NOMO-1 treated with DMSO at 0.1 percent for 48 hours (cell line): ENCODE results near the gene MEPCE.
"Not testable (repeated sequence)": the region's sequence is repeated elsewhere in the genome, so short reads cannot be mapped to it uniquely, and the experiment has no call there.

Experiments used
- DNase-seq: peaks from one replicate; lab custom pipeline; 2025; ENCODE audit not compliant: unreplicated experiment; lab: John Stamatoyannopoulos, UW

MEPCE gene, protein sequence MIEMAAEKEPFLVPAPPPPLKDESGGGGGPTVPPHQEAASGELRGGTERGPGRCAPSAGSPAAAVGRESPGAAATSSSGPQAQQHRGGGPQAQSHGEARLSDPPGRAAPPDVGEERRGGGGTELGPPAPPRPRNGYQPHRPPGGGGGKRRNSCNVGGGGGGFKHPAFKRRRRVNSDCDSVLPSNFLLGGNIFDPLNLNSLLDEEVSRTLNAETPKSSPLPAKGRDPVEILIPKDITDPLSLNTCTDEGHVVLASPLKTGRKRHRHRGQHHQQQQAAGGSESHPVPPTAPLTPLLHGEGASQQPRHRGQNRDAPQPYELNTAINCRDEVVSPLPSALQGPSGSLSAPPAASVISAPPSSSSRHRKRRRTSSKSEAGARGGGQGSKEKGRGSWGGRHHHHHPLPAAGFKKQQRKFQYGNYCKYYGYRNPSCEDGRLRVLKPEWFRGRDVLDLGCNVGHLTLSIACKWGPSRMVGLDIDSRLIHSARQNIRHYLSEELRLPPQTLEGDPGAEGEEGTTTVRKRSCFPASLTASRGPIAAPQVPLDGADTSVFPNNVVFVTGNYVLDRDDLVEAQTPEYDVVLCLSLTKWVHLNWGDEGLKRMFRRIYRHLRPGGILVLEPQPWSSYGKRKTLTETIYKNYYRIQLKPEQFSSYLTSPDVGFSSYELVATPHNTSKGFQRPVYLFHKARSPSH

DNA sequence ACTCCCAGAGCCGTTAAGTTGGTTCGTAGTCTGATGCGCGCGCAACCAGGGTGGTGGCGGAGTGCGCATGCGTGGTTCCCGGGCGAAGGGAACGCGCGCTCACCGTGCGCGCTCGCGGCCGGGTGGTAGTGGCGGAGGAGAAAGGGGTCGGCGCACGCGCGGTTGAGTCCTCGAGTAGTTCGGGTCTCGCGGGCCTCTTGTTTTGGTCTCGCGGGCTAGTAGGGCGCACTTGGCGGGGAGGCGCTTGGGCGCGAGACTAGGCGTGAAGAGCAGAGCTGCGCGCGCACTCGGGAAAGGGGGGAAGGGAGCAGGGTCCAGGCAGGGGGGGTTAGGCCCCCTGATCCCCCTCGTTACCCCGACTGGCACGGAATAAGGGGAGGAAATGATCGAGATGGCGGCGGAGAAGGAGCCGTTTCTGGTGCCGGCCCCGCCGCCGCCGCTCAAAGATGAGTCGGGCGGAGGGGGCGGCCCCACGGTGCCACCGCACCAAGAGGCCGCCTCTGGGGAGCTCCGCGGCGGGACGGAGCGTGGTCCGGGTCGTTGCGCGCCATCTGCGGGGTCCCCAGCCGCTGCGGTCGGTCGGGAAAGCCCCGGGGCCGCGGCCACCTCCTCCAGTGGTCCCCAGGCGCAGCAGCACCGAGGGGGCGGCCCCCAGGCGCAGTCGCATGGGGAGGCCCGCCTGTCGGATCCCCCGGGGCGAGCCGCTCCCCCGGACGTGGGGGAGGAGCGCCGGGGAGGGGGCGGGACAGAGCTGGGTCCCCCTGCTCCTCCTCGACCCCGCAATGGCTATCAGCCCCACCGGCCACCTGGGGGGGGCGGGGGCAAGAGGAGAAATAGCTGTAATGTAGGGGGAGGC, at the start of gene MEPCE:
Gene MEPCE, plus strand, starts transcription at position 195 of the 856 bp plus-strand sequence. Its CDS starts 188 bp downstream, at position 383.
- DNase-seq, result peak; percentile 94

DNA sequence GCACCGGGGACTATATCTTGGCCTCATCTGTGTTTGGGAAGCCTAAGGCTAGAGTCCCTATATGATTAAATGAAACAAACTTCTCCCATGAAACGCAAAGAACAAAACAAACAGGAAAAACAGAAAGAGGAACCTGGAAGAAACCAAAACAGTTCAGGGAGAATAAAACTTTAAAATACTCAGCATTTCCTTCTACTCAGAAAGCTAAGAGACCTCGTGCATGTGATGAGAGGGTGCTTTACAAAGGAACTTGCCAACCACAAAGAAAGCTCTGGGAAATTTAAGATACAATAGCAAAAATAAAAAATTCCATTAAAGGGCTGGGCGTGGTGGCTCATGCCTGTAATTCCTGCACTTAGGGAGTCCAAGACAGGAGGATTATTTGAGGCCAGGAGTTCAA, 49.4 kb upstream of the MEPCE start:
- DNase-seq, result peak; percentile 48

DNA sequence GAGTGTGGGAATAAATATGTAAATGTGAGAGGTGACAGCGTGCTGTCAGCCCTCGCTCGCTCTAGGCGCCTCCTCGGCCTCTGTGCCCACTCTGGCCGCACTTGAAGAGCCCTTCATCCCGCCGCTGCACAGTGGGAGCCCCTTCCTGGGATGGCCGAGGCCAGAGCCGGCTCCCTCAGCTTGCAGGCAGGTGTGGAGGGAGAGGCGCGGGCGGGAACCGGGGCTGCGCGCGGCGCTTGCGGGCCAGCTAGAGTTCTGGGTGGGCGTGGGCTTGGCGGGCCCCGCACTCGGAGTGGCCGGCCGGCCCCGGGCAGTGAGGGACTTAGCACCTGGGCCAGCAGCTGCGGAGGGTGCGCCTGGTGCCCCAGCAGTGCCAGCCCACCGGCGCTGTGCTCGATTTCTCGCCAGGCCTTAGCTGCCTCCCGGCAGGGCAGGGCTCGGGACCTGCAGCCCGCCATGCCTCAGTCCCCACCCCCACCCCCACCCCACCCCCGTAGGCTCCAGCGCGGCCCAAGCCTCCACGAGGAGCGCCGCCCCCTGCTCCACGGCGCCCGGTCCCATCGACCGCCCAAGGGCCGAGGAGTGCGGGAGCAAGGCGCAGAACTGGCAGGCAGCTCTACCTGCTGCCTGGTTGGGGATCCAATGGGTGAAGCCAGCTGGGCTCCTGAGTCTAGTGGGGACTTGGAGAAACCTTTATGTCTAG, 47.9 kb upstream of the MEPCE start:
- not testable (repeated sequence) for DNase-seq

DNA sequence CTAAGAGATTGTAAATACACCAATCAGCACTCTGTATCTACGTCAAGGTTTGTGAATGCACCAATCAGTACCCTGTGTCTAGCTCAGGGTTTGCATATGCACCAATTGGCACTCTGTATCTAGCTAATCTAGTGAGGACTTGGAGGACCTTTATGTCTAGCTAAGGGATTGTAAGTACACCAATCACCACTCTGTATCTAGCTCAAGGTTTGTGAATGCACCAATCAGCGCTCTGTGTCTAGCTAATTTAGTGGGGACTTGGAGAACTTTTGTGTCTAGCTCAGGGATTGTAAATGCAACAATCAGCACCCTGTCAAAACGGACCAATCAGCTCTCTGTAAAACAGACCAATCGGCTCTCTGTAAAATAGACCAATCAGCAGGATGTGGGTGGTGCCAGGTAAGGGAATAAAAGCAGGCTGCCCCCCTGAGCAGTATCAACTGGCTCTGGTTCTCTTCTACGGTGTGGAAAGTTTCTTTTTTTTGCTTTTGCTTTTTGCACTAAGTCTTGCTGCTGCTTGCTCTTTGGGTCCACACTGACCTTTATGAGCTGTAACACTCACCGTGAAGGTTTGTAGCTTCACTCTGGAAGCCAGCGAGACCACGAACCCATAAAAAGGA, 47.3 kb upstream of the MEPCE start:
- not testable (repeated sequence) for DNase-seq

DNA sequence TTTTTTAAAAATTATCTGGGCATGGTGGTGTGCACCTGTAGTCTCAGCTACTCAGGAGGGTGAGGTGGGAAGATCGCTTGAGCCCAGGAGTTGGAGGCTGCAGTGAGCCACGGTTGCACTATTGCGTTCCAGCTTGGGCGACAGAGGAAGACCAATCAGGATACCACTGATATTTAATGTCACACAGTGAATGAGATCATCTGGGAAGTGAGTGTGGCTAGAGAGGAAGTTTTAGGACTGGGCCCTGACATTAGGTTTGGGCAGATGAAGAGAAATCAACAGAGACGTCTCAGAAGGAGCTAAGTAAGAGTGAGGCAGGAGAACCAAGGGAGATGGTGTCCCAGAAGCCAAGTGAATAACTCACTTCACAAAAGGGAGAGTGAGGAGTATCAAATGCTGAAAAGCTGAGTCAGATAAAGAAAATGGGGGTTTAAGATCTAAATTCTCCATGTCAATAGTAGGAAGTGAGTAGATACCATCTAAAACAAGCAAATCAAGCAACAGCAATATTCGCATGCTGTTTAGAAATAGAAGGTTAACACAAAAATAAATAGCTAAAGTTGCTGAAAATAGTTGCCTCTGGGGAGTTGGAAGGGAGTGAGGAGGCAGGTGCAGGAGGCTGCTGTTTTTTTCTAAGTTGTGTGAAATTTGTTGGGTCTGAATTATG, 44.9 kb upstream of the MEPCE start:
- no peak for DNase-seq

DNA sequence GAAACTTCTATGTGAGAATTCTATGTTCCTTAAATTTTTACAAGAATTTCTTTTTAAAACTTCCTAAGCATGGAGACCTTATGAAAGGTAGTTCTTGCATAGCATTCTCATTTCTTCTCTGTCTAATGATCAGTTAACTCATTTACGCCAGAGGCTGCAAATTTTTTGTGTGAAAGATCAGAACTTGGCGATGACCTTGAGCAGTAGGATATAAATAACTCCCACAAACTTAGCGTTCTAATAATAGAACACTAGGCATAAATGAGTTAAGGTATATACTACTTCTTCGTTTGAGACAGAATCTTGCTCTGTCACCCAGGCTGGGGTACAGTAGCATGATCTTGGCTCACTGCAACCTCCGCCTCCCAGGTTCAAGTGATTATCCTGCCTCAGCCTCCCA, 42.7 kb upstream of the MEPCE start:
- no peak for DNase-seq

DNA sequence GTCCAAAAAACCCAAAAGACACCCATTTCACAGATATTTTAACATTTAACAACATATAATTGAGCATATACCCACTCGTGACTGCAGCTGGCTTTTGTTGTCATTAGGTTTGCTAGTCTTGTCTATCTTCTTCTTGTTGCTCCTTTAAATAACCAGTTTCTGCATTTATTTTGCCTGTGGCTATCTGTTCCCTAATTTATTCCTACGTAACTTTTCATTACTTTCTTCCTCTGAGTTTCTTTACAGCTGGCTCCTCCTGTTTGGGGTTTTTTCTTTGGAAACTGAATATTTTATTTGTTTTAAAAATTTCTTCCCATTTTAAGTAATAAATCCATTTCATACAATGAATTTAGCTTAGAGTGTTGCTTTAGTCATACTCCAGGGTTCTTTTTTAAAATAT, 41.9 kb upstream of the MEPCE start:
- no peak for DNase-seq

DNA sequence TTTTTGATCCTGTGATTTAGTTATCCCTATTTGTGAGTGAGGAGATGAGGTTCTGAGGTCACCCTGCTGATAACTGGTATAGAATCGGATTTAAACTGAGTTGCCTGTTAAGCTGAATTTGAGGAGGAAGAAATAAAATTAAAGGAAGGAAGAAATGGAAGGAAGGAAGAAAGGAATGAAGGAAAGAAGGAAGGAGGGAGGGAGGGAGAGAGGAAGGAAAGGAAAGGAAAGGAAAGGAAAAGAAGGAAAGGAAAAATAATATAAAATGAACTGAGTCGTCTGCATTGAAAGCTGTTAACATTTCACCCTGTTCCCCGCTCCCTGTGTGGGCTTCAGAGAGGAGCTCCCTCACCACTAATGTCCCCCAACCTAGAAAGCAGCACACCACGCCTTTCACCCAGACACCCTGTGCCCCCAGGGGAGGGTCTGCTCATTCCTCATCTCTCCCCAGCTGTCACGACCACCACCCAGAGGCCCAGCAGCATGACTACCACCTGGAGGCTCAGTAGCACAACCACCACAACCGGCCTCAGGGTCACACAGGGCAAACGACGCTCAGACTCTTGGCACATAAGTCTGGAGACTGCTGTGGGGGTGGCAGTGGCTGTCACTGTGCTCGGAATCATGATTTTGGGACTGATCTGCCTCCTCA, 40.1 kb upstream of the MEPCE start:
- DNase-seq, result no peak

DNA sequence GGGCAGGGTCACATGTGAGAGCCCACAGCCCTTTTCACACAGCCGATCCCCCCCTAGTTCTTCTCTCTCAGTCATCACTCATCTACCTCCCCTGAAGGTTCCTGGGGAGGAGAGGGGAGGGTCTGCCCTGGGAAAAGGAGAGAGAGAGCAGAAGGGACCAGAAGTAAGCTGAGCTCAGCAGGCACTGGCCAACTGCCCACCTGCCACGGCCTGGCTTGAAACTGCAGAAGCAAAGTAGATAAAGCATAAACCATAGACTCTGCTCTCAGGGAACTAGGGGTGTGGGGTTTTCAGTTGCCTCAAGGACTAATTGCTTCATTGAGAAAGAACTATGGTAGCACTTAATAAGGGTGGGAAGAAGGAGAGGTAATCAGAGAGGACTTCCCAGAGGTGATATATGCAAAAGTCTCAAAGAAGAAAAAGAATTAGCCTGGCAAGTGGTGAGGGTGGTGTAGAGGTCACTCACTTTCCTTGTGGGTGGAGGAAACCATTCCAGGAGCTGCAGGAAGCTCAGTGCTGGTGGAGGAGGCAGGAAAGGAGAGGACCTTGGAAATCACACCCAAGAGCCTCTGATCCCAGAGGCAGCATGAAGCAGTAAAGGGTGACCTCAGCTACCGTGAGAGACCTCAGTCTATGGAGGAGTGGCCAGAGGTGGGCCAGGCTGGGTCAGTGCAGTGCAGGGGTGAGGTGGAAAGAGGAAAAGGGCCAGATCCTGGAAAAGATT, 39.2 kb upstream of the MEPCE start:
- DNase-seq, result no peak

DNA sequence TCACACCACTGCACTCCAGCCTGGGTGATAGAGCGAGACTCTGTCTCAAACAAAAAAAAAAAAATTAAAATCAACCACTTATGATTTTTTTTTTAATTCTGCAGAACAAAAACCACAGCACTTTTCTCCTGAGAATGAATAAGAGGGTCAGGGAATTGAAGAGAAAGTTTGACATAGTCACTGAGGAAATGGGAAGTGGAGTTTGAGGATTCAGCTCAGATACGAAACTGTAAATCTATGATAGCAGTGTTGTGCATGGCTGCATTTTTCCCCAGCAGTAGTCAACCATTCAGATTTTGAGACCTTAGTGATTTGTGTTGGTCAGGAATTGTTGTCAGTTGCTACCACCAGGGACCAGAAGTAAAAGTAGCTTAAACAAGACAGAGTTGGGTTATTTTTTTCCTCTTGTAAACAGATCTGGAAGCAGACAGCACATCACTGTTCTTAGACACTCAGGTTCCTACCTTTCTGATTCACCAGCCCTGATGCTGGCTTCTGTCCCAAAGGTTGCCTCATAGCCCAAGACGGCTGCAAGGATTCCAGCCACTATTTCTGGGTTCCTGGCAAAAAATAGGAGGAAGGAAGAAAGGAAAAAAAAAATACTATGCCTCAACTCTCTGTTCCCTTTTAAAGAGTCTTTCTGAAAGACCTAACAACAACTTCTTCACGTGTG, 36.3 kb upstream of the MEPCE start:
- DNase-seq, result no peak

DNA sequence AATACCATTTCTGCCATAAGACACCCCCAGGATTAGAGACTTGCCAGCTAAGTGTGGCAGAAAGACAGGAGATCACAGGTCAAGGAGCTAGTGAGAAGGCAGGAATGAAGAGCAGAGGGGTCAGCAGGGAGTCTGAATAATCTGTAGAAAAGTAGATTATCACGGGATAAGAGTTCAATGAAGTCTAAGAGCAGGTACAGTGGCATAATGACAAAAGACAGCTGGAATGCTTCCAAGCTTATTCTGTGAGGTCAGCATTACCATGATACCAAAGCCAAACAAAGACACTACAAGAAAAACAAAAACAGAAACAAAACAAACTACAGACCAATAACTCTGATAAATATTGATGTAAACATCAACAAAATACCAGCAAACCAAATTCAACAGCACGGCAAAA, 35.6 kb upstream of the MEPCE start:
- no peak for DNase-seq

DNA sequence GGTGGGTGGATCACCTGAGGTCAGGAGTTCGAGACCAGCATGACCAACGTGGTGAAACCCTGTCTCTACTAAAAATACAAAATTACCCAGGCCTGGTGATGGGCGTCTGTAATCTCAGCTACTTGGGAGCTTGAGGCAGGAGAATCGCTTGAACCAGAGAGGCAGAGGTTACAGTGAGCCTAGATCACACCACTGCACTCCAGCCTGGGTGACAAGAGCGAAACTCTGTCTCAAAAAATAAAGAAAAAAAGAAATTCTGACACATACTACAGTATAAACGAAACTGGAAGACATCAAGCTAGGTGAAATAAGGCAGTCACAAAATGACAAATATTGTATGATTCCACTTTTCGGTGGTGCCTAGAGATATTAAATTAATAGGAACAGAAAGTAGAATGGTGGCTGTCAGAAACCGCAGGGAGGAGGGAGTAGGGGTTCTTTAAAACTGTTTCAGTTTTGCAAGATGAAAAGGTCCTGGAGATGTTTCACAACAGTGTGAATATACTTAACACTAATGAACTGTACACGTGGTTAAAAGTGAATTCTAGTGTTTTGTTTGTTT, 33.1 kb upstream of the MEPCE start:
- peak; percentile 100 for DNase-seq

DNA sequence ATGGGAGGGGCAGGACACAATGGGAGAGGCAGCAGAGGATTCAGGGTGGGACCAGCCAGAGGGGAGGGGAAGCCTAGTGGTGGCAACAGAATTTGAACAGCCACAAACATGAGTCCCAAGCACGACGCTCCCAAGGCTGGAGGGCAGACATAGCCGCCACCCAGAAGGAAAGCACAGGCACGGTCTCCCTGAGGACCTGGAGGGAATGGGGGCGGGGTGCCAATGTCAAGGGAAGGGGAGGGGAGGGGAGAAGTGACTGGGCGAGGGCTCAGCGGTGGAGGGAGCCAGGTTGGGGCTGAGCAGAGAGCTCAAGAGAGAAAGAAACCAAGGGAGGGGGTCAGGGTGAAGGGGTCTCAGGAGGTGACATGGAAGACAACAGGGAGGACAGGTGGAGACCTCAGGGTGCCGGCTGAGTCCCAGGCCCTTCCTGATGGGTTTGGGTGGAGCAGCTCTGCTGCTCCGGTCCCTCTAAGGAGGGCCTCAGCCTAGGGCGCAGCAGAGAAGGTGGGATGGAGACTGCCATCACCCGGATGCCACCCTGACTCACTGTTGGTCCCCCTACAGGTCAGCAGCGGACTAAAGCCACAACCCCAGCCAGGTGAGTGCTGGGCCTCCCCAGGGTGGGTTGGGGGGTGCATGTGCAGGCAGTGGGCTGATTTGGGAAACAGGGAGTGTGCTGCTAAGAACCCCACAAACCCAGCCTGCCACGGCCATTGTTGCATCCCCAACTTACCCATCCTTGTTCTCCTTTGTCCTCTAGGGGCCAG, 32.1 kb upstream of the MEPCE start:
- DNase-seq, result peak; percentile 37

DNA sequence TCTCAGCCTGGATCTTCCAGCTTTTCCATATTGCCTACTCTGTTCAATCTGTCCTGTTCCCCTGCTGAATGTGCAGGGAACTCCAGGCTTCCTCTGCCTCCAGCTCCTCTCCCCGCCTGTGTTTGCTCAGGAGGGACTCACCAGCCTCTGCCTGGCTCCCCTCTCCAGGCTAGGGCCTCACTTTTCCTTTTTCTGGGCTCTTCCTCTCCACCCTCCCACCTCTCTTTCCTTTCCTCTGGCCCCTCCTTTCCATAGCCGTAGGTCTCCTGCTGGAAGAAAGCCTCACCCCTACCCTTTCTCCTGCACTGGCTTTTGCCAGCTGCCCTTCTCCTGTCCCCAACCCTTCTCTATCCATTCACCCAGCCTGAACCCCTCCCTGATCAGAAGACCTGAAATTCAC, 31.4 kb upstream of the MEPCE start:
- DNase-seq, result no peak

DNA sequence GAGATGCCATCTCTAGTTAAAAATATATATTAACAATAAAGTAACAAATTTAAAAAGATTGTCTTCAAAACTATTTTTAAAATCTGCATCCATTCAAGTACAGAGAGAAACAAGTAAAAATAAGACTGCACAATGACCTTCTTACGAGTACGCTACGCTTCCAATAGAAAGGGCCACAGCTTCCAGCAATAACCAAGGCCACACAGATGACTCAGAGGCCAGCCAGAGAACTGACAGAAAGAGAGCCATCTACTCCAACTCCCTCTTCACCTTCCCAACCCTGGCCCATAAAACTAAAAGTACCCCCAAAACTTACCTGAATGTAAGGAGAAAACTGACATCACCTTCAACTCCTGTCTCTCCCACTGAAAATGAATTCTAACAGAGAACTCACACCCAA, 29.6 kb upstream of the MEPCE start:
- no peak for DNase-seq

DNA sequence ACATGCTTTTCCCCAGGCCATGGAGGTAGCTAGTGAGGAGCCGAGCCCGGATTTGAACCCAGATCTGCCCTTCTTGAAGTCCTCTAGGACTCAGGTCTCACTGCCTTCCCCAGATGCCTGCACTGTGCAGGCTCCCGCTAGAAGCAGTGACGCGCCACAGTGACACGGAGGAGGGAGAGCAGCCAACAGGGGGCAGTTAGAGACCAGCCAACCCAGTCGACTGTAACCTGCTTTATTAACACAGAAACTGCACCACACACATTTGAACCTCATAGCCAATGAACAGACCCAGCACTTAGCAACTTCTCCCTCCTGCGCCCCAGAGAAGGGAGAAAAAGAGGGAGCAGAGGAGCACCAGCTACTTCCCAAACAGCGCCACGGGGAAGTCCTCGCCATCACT, 29.0 kb upstream of the MEPCE start:
- no peak for DNase-seq

DNA sequence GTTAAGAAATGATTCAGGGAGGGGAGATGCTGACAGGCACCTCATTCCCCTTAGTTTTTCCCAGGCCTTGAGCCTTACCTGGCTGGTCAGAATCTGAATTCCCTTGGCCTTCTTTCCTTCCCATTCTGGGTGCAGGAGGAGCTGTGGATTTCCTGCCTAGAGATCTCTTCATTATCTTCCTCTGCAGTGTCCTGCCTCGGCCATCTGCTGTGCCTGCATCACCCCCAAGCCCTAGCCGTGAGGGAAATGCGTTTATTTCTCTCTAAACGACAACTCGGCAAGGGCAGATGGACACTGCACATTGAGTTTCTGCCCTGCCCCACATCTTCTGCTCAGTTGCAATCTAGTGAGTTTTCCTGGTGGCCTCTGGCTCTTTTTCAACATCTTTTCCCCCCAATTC, 27.8 kb upstream of the MEPCE start:
- no peak for DNase-seq
